Gastrocnemius medialis (tissue), 4 donors: ENCODE data around the gene AATK.

Source experiments
- POLR2A ChIP-seq, 2 donors: fragments of 450-650 bp; IDR thresholded peaks; one replicate each; pipeline ENCODE4 v1.6.1; 2017; ENCODE audit warnings: antibody characterized with exemption in 2 of 2, mild to moderate bottlenecking in 2 of 2, moderate library complexity in 2 of 2
- TF ChIP-seq, protein P1 (sequence below), 5 experiments: fragments of 450-650 bp in 3 of 5; fragments of 200-600 bp in 2 of 5; sonication (generic) in 2 of 5; IDR thresholded peaks in 4 of 5; conservative IDR thresholded peaks in 1 of 5; 1 replicate in 4 of 5; 2 replicates in 1 of 5; pipeline ENCODE4 v1.5.1; 2016 to 2019; ENCODE audit warnings: antibody characterized with exemption in 5 of 5, mild to moderate bottlenecking in 3 of 5, moderate library complexity in 3 of 5

GRCh38 chr17:81137248-81137647, 28.8 kb downstream of the AATK start:
- TF ChIP-seq, protein P1, sequence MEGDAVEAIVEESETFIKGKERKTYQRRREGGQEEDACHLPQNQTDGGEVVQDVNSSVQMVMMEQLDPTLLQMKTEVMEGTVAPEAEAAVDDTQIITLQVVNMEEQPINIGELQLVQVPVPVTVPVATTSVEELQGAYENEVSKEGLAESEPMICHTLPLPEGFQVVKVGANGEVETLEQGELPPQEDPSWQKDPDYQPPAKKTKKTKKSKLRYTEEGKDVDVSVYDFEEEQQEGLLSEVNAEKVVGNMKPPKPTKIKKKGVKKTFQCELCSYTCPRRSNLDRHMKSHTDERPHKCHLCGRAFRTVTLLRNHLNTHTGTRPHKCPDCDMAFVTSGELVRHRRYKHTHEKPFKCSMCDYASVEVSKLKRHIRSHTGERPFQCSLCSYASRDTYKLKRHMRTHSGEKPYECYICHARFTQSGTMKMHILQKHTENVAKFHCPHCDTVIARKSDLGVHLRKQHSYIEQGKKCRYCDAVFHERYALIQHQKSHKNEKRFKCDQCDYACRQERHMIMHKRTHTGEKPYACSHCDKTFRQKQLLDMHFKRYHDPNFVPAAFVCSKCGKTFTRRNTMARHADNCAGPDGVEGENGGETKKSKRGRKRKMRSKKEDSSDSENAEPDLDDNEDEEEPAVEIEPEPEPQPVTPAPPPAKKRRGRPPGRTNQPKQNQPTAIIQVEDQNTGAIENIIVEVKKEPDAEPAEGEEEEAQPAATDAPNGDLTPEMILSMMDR (IDR thresholded peaks at IDR 0.05 in 4 of 5, conservative IDR thresholded peaks at IDR 0.05 in 1 of 5): no peak
- no peak for TF ChIP-seq POLR2A (IDR thresholded peaks at IDR 0.05)
